CD4-positive, alpha-beta T cell treated with Interleukin-17A for 4 hours (primary cell): Measurements from ENCODE around the gene COQ4.

ENCODE experiments used
- DNase-seq: peaks from one replicate; pipeline ENCODE4 v3.0.0-alpha.2; 2020; ENCODE audit warnings: mixed read lengths

Gene COQ4

GRCh38 chr9:128342971-128343680 is 20.5 kb downstream of the COQ4 start:
- DNase-seq, result no peak

- DNase-seq, result no peak
These were observed 21.2 kb downstream of the COQ4 start for GRCh38 chr9:128343855-128344254.

- no peak for DNase-seq
These were observed 22.4 kb downstream of the COQ4 start for GRCh38 chr9:128344931-128345605.

GRCh38 chr9:128349125-128349524 is 26.5 kb downstream of the COQ4 start:
- DNase-seq, result no peak

GRCh38 chr9:128349772-128350171 is 27.1 kb downstream of the COQ4 start:
- DNase-seq, result no peak

GRCh38 chr9:128355451-128355850 is 32.8 kb downstream of the COQ4 start:
- no peak for DNase-seq

GRCh38 chr9:128358090-128358489 is 35.5 kb downstream of the COQ4 start:
- DNase-seq, result no peak

GRCh38 chr9:128358861-128359260 is 36.2 kb downstream of the COQ4 start:
- no peak for DNase-seq

- no peak for DNase-seq
These were observed 38.2 kb downstream of the COQ4 start for GRCh38 chr9:128360826-128361225.

GRCh38 chr9:128361296-128361985 is 38.8 kb downstream of the COQ4 start:
- DNase-seq, result no peak

GRCh38 chr9:128361986-128362646 is 39.5 kb downstream of the COQ4 start:
- DNase-seq, result peak; percentile 79

GRCh38 chr9:128362774-128363173 is 40.1 kb downstream of the COQ4 start:
- no peak for DNase-seq

- DNase-seq, result no peak
These were observed 42.9 kb downstream of the COQ4 start for GRCh38 chr9:128365525-128365924.

- no peak for DNase-seq
These were observed 46.5 kb downstream of the COQ4 start for GRCh38 chr9:128369024-128369706.

GRCh38 chr9:128370367-128370751 is 47.7 kb downstream of the COQ4 start:
- DNase-seq, result no peak

GRCh38 chr9:128370752-128371629 is 48.4 kb downstream of the COQ4 start, which contains the start of gene URM1:
TSS of gene URM1 (plus strand) at chr9:128371374. CDS start at chr9:128371381, 7 bp downstream.
- peak; percentile 96 for DNase-seq

GRCh38 chr9:128371630-128372117 is 49.0 kb downstream of the COQ4 start:
- no peak for DNase-seq

GRCh38 chr9:128372188-128372641 is 49.6 kb downstream of the COQ4 start:
- DNase-seq, result no peak

- no peak for DNase-seq
These were observed 50.1 kb downstream of the COQ4 start for GRCh38 chr9:128372784-128373183.

- DNase-seq, result no peak
These were observed 51.6 kb downstream of the COQ4 start for GRCh38 chr9:128374221-128374675.

- no peak for DNase-seq
These were observed 53.2 kb downstream of the COQ4 start for GRCh38 chr9:128375865-128376264.
